Ovary (tissue), 3 donors: ENCODE results near the gene PLAC8.

Experiments
- CTCF ChIP-seq, 3 donors: fragments of 450-650 bp in 2 of 3; fragments of 200-600 bp in 1 of 3; IDR thresholded peaks; one replicate each; pipeline versions ENCODE4 v1.5.1 to v1.8.0; 2016 to 2022; ENCODE audit warnings: antibody characterized with exemption in 3 of 3, mild to moderate bottlenecking in 1 of 3
- EP300 ChIP-seq: sonication (generic); formaldehyde crosslinking; IDR thresholded peaks from one replicate; pipeline ENCODE4 v1.6.1; 2017; ENCODE audit warnings: antibody characterized with exemption
- POLR2A ChIP-seq: fragments of 450-650 bp; IDR thresholded peaks from one replicate; pipeline ENCODE4 v1.6.1; 2017; ENCODE audit warnings: antibody characterized with exemption, mild to moderate bottlenecking, moderate library complexity
- donor health status: DM: no; HTN: no; CAD: no.

- TF ChIP-seq CTCF (IDR thresholded peaks at IDR 0.05) (no peak), EP300 (no peak), POLR2A (no peak)
These were observed 471 bp upstream of the PLAC8 start for GRCh38 chr4:83115000-83115399.
